GM10266 (cell line): ENCODE measurements around the gene PKMYT1.

Experiments
- DNase-seq: peaks from one replicate; pipeline ENCODE4 v3.0.0; 2012; ENCODE audit errors: extremely low spot score
- CTCF ChIP-seq: IDR thresholded peaks from 2 replicates; pipeline ENCODE4 v1.5.1; 2012; ENCODE audit warnings: mild to moderate bottlenecking, low read depth; ENCODE audit not compliant: control insufficient read depth, insufficient read depth; ENCODE audit errors: missing control alignments

The PKMYT1 gene

DNA sequence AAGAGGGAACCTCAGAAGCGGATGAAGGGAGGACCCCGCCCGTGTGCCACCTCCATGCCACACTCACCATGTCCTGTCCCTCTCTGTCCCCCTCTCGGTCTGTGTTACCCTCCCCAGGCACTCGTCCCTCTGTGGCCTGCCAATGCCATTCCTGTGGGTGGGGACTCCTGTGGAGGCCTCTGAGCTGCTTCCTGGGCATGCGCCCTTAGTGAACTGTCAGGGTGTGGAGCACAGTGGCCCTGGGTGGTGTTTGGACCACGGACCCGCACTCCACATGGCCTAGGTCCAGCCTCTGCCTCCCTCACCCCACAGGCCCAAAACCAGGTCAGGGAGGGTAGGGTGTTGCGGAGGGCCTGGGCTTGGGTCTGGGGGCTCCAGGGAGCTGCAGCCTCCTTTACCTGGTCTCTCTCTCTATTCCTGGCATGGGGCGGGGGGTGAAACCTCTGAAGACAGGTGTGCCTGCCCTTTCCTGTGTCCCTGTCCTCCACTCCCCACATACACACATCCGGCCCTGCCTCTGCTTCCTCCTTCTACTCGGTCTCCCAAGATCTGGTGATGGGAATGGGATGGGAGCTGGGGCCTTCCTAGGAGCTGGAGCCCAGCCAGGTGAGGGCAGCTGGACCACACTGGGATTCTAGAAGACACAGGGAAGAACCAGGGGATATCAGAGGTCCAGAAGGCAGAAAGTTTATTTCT, 11.5 kb upstream of the PKMYT1 start:
- DNase-seq: no peak
- TF ChIP-seq CTCF: no peak

GRCh38 chr16:2990891-2991290, 10.6 kb upstream of the PKMYT1 start:
- no peak for TF ChIP-seq CTCF
- no peak for DNase-seq

DNA sequence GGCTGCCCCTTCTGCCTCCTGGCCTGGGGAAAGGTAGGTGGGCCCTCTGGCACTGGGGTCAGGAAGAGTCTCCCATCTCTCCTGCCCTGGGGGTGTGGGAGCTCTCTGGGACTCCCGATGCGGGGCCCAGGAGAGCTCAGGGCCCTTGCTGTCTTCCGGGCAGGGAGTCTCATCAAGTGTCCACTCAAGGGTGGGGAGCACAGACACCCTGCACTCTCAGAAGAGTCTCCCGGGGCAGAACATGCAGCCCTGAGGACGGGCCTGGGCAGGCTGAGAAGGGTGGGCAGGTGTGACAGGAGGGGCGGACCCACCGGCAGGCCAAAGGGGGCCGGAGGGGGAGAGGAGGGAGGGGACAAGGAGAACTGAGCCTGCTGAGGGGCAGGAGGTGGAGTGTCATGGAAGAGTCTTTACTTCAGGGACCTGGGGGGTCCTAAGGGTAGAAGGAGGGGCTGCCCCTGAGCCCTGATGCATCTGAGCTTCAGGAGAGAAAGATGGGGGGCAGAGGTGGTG, 8.4 kb upstream of the PKMYT1 start:
- no peak for TF ChIP-seq CTCF
- DNase-seq: no peak

GRCh38 chr16:2987833-2988232, 7.6 kb upstream of the PKMYT1 start:
- DNase-seq: no peak
- no peak for TF ChIP-seq CTCF

- DNase-seq: no peak
- TF ChIP-seq CTCF: no peak
Observed at GRCh38 chr16:2987286-2987685, 7.0 kb upstream of the PKMYT1 start.

- no peak for TF ChIP-seq CTCF
Observed at GRCh38 chr16:2986623-2987188, 6.5 kb upstream of the PKMYT1 start.

GRCh38 chr16:2985893-2986355, 5.7 kb upstream of the PKMYT1 start:
- no peak for DNase-seq
- no peak for TF ChIP-seq CTCF

More at GRCh38 chr16:2986623-2987188, 6.5 kb upstream of the PKMYT1 start:
- DNase-seq: no peak
